ENCODE measurements around the gene MIPOL1. TPM values are rescaled to one million over a fixed set of nuclear protein-coding genes. Genes with fewer than 3 reads are reported as not detected.

Gene MIPOL1
- total and polyA plus RNA-seq, 2 of the 13 experiments (the other 11 are each of a cell fraction or from before 2014, with no cell fraction given) = 8.6 to 34.2 TPM

- TF ChIP-seq ZBED4 (CRISPR knock-in tag; IDR thresholded peaks at IDR 0.05; ENCODE audit: borderline replicate concordance) (0 out of 2 replicates have a peak, but pooled peaks have one; percentile 25), ZGPAT (CRISPR knock-in tag; IDR thresholded peaks at IDR 0.05) (0 out of 2 replicates have a peak, but pooled peaks have one; percentile 33), ISL2 (CRISPR knock-in tag; IDR thresholded peaks at IDR 0.05) (peak; percentile 32; the same call in 1 of the 2 replicates), ZNF761 (CRISPR knock-in tag; conservative IDR thresholded peaks at IDR 0.05) (no peak), SP140L (CRISPR knock-in tag; IDR thresholded peaks at IDR 0.05; ENCODE audit: borderline replicate concordance) (peak; percentile 84; the same call in 1 of the 2 replicates), MXD4 (CRISPR knock-in tag; IDR thresholded peaks at IDR 0.05) (peak; percentile 65; the same call in 1 of the 2 replicates), TSC22D2 (CRISPR knock-in tag; IDR thresholded peaks at IDR 0.05; ENCODE audit: borderline replicate concordance) (no peak), POLR2AphosphoS5 (IDR thresholded peaks at IDR 0.05; ENCODE audit: low read depth, low read length) (no peak), THYN1 (CRISPR knock-in tag; IDR thresholded peaks at IDR 0.05; ENCODE audit: borderline replicate concordance, low read depth) (no peak), KDM5A (IDR thresholded peaks at IDR 0.05; ENCODE audit: borderline replicate concordance, low read length) (peak; percentile 28; the same call in 1 of the 2 replicates), ATF5 (CRISPR knock-in tag; IDR thresholded peaks at IDR 0.05; ENCODE audit: low read depth) (no peak), HDAC1 (CRISPR knock-in tag; IDR thresholded peaks at IDR 0.05) (no peak), ZNF224 (CRISPR knock-in tag; IDR thresholded peaks at IDR 0.05) (no peak), MBNL3 (CRISPR knock-in tag; conservative IDR thresholded peaks at IDR 0.05) (0 out of 2 replicates have a peak, but pooled peaks have one; percentile 33), HDAC6 (IDR thresholded peaks at IDR 0.05; ENCODE audit: low read depth, low read length) (no peak), RFX5 (IDR thresholded peaks at IDR 0.05; ENCODE audit: low read depth, low read length) (no peak), SRSF4 (IDR thresholded peaks at IDR 0.05; ENCODE audit: low read depth, low read length, poor library complexity, severe bottlenecking) (no peak), YY1 (IDR thresholded peaks at IDR 0.05; ENCODE audit: insufficient read depth, insufficient replicate concordance, low read depth, low read length) (no peak), TIGD3 (CRISPR knock-in tag; IDR thresholded peaks at IDR 0.05; ENCODE audit: borderline replicate concordance) (no peak), KAT2B (IDR thresholded peaks at IDR 0.05; ENCODE audit: borderline replicate concordance, low read depth, low read length) (no peak), MXI1 (IDR thresholded peaks at IDR 0.05; ENCODE audit: borderline replicate concordance, low read depth, low read length) (no peak), MYC (CRISPR knock-in tag; IDR thresholded peaks at IDR 0.05; ENCODE audit: borderline replicate concordance) (no peak)
- TF ChIP-seq, protein P1, sequence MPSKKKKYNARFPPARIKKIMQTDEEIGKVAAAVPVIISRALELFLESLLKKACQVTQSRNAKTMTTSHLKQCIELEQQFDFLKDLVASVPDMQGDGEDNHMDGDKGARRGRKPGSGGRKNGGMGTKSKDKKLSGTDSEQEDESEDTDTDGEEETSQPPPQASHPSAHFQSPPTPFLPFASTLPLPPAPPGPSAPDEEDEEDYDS (CRISPR knock-in tag; IDR thresholded peaks at IDR 0.05) = no peak; the same call in 1 of the 2 replicates
These were observed 48.7 kb downstream of the MIPOL1 start (continued) for GRCh38 chr14:37246427-37246829.
